LHCN-M2 (cell line): ENCODE data around the gene RIT2. TPM values are rescaled to one million over a fixed set of nuclear protein-coding genes. Genes with fewer than 3 reads are reported as not detected.
A peak's percentile ranks its signal among the peaks of the same experiment; 100 is the strongest.

Experiments
- DNase-seq: peaks from one replicate; pipeline ENCODE4 v3.0.0-alpha.2; 2012; ENCODE audit warnings: low read depth
- total RNA-seq: library from RNA; depleted of rRNA; stranded (reverse); fragments of >200 nt; gene quantifications from 2 replicates; pipeline ENCODE4 v1.2.3, GENCODE V29; 2014

Gene RIT2
- total RNA-seq, 1 experiment from 2014 or later: not detected

DNA sequence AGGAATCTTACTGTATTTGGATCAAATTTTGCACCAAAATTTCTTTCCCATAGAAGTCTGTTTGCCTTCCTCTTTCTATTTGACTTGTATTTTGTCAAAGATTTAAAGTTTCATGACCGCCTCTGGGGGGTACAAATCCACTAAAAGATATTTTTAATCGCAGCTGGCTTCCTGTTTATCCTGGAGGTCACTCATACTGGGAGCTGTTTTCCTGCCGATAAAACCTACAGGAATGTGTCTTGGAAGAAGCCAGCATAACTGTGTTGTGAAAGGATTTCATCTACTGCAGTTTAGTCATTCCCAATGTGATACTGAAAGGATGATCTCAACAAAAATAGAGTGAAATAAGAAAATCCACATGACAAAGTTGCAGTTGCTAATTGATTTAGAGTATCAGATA, 184.0 kb downstream of the RIT2 start:
- peak; percentile 36 for DNase-seq

DNA sequence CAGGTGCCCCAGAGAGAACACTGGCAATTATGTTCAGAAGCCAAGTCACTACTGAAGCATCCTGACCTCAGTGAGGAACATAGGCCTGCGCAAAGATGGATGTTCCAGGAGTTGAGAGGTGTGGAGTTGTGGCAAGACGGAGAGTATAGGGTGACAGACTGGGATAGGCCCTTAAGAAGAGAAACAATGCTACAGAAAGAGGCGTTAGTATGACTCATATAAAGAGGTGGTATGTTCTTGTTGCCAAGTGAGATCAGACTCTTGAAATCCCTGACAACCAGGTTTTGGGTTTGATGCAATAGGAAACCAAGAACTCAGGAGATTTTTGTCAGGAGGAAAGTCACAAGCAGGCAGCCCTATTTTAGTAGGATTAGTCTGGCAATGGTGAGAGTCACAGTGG, 185.6 kb downstream of the RIT2 start:
- DNase-seq: no peak

DNA sequence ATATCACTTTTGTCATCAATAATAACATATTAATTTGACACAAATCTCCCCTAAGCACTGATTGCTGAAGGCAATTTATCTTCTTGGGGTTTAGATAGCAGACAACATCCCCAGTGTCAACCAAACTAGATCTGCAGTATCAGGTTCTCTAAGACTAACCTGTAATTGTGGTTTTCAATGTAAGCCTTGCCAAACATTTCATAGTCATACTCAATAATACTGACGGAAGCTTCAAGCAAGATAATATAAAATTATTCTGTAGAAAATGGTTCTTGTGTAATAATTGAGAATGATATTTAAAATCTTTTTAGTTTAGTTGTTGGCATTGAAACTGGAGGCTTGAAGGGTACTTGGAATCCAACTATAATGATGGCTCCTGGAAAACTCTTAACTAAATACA, 186.3 kb downstream of the RIT2 start:
- DNase-seq: no peak

DNA sequence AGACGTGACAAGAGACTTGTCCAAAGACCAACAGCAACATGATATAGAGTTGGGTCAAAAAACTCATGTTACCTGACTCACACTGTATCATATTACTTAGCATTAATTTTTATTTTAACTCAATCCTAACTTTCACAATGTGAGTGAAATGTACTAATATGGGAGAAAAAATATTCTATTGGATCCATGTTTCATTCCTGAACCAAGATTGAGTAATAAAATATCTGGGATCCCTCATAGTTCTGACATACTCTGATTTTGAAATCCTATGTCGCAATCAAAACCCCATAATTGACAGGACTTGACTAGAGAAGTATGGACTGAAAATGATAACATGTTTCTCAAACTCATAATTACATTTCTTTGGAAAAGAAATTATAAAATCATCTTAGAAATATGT, 190.4 kb downstream of the RIT2 start:
- no peak for DNase-seq

DNA sequence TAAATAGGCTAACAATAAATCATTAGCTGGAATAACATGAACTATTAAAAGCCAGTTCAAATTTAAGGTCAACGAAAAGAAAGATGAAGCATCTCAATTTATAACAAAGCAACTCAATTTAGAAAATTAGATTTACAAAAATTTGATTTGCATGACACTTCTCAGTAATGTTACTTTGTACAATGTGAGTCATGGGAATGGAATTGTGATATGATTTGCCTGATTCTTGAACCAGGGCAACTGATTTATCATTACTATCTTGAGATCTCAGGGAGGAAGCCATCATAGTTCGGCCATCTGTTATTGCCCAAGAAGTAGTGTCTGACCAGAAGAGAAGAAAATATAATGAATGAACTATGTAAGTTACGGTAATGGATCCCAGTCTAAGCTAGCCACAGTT, 193.1 kb downstream of the RIT2 start:
- DNase-seq: no peak

DNA sequence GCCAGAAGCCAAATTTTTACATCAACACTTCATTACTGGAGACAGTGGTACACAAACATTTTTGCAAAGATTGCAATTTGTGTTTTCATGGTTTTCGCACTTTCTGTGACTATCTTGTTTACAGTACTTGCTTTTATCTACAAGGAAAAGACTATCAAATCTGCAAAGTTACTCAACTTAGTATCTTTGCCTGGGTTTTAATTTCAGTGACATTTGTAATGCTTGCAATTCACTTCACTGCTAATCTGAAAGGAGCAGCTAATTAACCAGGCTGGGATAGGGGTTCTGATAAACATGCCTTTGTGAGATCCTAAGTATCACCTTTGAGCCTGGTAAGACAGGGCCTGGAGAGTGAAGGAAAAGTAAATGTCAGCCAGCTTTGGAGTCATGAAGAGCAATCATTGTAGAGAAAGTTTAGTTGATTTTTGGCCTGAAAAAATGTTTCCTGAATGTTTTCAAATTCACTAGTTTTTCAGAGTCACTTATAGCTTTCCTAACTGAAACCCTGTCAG, 194.2 kb downstream of the RIT2 start:
- DNase-seq: no peak

DNA sequence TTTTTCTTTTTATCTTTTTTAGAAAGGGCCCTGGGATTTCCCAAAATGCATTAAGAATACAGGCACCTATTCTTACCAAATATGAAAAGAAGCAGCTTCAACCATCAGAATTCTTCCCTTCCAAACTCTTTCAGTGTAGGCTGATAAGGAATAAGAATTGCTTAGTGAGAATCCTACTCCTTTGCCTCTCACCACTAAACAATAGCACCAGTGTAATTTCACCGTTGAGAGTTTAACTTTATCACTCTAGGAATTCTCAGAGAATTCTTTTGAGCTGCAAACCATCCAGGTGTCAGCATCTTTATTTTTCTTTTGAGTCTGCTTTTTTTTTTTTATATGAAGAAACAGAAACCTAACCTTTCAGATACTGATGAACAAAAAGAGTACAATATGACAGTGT, 194.9 kb downstream of the RIT2 start:
- DNase-seq: no peak

DNA sequence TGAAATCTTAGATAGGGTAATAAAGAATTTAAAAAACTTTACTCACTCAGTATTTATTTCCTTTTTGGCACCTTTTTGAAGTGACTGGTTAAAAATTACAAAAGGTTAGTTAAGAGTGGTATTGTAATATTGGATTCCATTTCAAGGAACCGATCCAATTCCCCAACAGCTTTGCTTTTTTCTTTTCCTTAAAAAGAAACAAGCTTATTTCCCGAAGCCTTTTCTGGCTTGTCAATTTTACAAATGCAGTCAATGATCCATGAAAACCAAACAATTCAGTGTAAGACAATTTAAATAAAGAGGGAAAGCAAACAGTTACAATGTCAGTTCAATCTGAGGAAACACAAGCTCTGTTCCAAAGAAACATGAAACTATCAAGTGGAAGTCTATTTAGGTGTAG, 200.2 kb downstream of the RIT2 start:
- no peak for DNase-seq

DNA sequence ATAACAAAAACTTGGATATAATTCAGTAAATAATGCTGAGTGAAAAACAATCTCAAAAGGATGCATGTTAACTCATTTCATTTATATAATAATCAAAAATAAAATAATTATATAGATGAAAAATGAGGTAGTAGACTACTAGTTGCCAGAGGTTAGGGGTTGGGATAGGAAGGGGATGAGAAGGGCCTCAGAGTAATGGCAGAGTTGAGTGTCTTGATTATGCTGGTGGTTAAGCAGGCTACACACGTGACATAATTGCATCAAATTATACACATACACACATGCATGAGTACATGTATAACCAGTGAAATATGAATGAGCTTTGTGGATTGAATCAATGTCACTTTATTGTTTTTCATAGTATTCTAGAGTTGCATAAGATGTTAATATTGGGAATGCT, 201.0 kb downstream of the RIT2 start:
- DNase-seq: no peak

DNA sequence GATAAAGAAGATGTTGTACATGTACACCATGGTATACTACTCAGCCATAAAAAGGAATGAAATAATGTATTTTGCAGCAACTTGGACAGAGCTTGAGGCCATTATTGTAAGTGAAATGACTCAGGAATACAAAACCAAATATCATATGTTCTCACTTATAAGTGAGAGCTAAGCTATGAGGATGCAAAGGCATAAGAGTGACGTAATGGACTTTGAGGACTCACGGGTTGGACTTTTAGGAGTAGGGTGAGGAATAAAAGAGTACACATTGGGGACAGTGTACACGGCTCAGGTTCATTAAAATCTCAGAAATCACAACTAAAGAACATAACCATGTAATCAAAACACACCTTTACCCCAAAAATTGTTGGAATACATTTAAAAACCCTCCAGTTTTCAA, 206.4 kb downstream of the RIT2 start:
- DNase-seq: no peak

DNA sequence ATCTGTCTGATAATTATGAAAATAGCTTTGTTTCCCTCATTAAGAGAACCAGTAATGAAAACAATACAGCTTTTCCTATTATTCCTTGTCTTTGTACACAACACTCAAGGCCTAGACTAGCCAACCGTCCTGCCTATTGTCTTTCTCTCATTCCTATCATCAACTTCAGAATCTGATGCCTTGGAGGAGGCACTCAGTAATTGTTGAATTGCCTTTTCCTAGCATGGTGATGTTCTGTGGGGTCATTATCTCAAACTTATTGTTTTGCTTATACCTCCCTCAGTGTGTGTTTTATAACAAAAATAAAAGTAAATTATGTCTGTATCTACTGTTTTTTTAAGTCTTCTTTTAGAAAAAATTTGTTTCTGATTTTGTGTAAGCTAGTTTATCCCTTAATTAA, 208.7 kb downstream of the RIT2 start:
- DNase-seq: no peak

DNA sequence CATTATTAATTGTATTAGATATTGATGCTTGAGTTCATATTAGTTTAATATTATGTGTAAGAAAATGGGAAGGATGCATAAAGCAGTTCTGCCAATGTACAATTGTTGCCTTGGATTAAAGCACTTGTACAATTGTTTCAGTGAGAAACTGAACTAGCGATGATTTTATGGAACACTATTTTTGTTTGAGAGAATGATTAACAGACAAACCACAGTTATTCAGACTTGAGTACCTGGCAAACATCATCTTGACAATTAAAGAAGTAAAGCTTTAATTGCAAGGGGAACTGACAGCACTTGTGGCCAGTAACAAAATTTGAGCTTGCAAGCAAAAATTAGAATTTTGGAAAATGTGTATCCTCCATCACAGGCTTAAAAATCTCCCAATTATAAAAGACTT, 214.3 kb downstream of the RIT2 start:
- no peak for DNase-seq

DNA sequence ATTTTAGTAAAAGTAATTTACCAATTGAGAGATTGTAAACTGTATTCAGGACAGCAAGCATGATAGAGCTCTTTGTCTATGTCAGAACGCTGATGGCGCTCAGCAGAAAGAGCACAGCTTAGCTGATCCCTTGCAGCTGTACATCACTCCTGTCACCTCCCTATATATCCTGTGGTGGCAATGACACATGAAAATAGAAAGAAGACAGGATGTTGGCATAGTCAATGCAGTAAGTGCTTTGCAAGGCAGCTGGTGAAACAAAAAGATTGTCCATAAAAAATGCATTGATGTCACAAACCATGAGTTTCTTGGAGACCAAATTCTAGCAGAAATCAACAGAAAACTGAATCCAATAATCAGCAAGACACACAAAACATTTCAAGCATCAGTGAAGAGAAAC, 221.5 kb downstream of the RIT2 start:
- no peak for DNase-seq

DNA sequence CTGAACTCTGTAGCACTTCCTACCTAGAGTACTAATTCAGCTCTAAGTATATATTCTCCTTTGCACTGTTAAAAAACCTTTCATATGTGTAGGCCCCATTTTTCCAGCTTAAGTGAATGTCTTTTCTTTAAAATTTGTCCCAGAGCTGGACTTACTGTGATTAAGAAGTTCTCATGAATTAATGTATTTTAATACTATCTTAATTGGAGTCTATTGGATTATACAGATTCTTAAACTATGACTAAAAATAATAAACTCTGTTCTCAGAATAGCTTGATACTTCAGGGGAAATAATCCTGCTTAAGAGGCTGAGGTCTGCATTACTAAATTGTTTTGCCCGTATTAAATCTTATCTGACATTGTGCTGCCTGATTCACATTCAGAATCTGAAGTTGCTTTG, 223.3 kb downstream of the RIT2 start:
- no peak for DNase-seq

DNA sequence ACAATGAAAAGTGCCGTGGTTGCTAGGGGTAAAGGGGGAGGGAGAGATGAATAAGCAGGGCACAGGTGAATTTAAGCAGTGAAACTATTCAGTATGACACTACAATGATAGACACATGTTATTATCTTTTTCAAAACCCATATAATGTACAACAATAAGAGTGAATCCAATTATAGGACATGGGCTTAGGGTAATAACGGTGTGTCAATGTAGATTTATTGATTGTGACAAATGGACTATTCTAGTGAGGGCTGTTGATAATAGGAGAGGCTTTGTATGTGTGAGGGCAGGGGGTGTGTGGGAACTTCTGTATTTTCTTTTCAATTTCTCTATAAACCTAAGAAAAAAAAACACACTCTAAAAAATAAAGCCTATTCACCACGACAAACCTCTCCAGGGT, 223.8 kb downstream of the RIT2 start:
- no peak for DNase-seq

DNA sequence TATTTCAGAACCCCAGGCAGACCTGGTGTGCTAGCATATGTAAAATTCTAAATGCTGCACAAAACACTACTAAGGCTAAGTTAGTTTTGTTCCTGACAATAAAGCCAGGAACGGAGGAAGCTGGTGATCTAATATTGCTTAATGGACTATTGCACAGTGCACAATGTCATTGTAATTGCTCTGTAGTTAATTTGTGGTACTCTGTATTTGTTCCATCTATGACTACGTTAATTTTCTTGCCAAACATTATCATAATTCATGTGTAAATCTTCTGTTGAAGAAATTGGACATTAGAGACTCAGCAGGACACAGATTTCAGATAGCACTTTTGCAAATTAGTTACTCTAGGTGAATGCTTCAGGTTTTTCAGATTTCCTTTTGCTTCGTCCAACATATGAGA, 232.3 kb downstream of the RIT2 start:
- no peak for DNase-seq

DNA sequence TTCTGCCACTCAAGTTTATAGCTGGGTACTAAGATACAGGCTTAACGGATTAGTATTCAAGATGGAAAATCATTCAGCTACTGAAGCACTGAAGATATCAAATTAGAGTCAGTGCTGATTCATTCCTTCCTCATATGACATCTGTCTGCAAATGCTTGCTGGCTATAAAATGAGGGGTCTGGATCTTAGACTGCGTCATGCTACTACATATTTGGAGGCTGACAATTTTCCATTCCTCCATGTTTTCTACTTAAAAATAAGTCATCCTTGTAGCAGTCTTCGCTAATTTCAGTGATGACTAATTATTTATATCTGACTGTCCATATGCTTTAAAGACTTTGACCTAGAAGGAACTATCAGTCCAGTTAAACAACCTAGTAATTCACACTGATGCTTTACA, 233.4 kb downstream of the RIT2 start:
- DNase-seq: no peak

DNA sequence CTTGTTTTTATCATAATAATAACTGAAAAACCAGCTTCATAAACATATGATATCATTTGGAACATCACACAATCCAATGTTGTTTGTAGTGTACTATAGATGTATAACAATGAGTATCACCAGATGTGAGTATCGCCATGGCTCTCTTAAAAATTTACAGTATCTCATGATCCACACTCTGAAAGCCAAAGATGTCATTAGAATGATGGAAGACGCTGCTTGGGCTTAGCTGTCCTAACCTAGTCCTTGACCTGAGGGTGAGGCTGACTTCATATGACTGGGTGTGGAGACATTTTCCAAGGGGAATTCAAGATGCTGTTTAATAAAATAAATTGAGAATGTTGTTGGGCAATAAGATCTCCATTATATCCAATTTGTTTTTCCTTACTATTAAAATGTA, 242.6 kb downstream of the RIT2 start:
- DNase-seq: no peak

DNA sequence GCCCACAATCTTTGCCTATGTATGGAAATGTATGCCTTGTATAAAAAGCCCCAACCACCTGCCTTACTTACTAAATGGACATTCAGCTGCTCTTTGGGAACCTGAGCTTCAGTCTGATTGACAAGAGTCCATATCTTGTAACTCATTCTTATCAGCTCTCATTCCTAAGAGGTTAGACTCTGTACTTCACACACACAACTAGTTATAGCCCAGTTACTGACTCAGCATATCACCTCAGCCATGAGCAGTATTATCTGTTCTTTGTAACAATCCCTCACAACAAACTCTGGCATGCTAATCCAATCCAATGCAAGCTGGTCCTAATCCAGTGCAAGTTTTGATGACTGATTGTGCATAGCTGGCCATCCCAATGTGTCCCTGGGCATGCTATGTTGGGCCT, 250.6 kb downstream of the RIT2 start:
- DNase-seq: no peak

DNA sequence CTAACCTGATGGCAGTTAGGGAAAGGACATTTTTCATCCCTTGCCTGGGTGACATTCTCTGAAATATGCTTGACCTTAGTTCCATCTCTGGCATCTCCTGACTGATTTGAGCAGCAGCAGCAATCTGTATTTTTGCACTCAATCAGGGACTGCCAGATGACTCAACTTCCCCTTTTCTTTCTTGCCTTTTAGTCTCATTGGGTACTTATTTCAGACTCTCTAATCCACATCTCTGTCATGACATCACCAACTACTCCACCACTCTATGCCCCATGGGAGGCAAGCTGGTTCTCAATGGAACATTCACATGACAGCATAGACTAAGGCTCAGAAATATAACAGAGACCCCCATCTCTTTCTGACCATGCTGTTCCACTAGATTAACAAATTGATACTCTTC, 254.2 kb downstream of the RIT2 start:
- no peak for DNase-seq

DNA sequence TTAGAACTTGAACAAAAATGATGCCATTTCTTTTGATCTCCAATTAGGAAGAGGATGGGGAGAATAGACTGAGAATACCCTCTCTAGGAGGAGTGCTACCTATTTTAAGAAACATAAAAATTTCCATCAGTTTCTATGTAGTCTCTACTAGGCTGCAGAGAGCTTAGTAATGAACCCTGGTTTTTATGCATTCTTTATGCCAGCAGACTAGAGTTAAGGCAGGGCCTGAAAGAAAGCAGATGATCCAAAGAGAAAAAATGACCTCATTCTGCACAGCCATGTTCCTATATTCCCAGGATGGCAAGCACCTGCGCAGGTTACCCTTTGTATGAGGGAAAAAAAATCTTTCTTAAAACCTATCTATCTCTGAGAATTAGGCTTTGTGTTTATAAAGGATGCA, 254.9 kb downstream of the RIT2 start:
- DNase-seq: no peak

DNA sequence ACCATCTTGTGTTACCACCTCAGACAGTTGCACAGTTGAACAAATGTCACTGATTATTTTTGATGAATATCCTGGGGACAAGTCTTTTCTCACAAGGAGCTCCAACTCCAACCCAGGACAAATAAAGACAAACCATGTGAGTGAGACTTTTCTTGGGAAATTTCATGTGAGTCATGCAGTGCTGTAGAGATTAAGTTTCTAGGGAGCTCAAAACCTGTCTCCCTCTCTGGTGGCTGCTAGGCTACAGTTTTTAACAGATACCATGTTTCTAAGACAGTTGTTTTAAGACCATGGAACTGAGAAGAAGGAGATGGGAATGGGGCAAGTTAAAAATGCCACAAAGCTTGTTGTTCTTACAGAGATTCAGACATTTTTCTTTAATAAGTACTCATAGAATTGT, 255.5 kb downstream of the RIT2 start:
- DNase-seq: no peak

DNA sequence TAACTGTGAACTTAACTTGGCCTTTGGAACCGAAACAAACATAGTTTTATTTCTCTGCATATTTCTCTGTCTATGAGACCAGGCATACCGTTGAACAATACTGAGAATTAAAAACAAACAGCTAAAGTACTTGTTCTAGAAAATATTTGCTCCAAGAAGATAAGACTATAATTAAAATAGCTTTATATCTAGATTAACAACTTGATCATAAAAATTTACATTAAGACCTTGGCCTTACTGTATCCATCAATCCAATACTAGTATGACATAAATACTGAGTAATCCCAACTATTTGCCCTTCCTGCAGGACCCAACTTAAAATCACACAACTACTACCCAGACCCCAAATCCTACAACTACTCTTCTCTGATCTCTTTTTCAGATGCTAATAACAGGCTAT, 260.9 kb downstream of the RIT2 start:
- DNase-seq: no peak

DNA sequence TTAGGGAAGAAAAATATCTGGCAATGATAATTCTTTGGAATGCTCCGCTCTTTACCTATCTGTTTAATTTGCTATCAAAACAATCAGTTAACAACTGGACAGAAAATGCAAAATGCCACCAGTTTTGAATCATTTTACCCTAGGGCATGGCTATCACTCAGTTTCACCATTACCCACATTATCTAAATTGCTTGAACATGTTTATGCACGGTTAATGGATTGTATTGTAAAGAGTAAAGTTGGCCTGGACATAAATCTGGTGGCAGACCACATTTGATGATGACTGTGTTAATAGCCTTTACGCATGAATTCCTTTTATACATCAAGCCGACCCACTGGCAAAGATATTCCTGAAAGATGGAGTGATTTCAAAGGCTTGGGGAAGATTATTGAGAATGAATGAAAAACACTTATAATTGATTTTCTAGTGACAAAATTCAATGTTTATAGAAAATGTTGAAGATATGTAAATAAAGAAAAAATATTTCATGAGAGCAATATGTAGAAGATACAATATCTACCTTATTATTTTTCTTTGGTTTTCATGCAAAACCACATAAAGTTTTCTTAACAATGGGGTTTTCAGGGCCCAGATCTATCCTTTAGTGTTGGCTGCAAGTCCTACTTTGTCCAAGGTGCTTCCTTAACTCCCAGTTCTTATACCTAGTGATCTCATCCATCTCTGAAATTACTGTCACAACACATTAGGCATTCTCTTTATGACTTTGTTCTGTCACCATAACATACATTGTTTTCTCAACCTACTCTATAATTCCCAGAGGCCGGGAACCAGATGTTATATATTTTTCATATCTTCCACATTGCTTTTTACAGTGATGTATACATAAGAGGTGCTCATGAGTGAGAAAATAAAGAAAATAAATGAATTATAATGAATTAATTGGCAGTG, 265.1 kb downstream of the RIT2 start:
- DNase-seq: no peak
